Neuronal stem cell (in vitro differentiated cells): ENCODE results near the gene CDC42EP1.
"Not testable (repeated sequence)": the region's sequence is repeated elsewhere in the genome, so short reads cannot be mapped to it uniquely, and the experiment has no call there.

Experiments used
- DNase-seq: peaks from one replicate; pipeline ENCODE4 v3.0.0-alpha.2; 2013; ENCODE audit warnings: low spot score
- H2AFZ ChIP-seq: one replicate; pipeline ENCODE4 v1.6.1; 2013; ENCODE audit warnings: mild to moderate bottlenecking, low read length, inconsistent platforms
- H2AK5ac ChIP-seq: 2 replicates; pipeline ENCODE4 v1.6.1; 2013; ENCODE audit warnings: low read depth, mild to moderate bottlenecking, inconsistent platforms, low read length, moderate library complexity, mixed read lengths
- H2BK120ac ChIP-seq: 2 replicates; pipeline ENCODE4 v1.6.1; 2013; ENCODE audit warnings: low read depth, mild to moderate bottlenecking, inconsistent platforms, low read length, moderate library complexity, mixed read lengths
- H2BK12ac ChIP-seq: one replicate; pipeline ENCODE4 v1.6.1; 2013; ENCODE audit warnings: low read length, inconsistent platforms
- H2BK15ac ChIP-seq: 2 replicates; pipeline ENCODE4 v1.6.1; 2013; ENCODE audit warnings: mild to moderate bottlenecking, low read length, inconsistent platforms, mixed read lengths
- H2BK5ac ChIP-seq: one replicate; pipeline ENCODE4 v1.6.1; 2013; ENCODE audit warnings: inconsistent platforms, mild to moderate bottlenecking, low read length, moderate library complexity
- H3K14ac ChIP-seq: one replicate; pipeline ENCODE4 v1.6.1; 2013; ENCODE audit warnings: low read length, inconsistent platforms
- H3K18ac ChIP-seq: 2 replicates; pipeline ENCODE4 v1.6.1; 2013; ENCODE audit warnings: low read length, inconsistent platforms
- H3K23ac ChIP-seq: 2 replicates; pipeline ENCODE4 v1.6.1; 2013; ENCODE audit warnings: low read depth, mild to moderate bottlenecking, mixed read lengths, low read length, inconsistent platforms; ENCODE audit not compliant: poor library complexity
- H3K27ac ChIP-seq: replicated peaks from 3 replicates; pipeline ENCODE4 v1.5.1; 2013; ENCODE audit warnings: low read length, inconsistent platforms
- H3K27me3 ChIP-seq, 3 experiments: 2 replicates each; pipeline ENCODE4 v1.6.1; 2013; ENCODE audit warnings: low read length in 3 of 3, mild to moderate bottlenecking in 2 of 3, inconsistent platforms in 1 of 3, low read depth in 1 of 3, mixed read lengths in 1 of 3, moderate library complexity in 1 of 3; ENCODE audit not compliant: control insufficient read depth in 3 of 3, insufficient read depth in 3 of 3
- H3K36me3 ChIP-seq, 2 donors: replicated peaks in 1 of 2; 2 replicates each; pipeline ENCODE4 v1.6.1; 2013; ENCODE audit warnings: low read length in 2 of 2; ENCODE audit not compliant: control insufficient read depth in 2 of 2, insufficient read depth in 2 of 2
- H3K4ac ChIP-seq: 2 replicates; pipeline ENCODE4 v1.6.1; 2013; ENCODE audit warnings: inconsistent platforms, mild to moderate bottlenecking, low read length, moderate library complexity
- H3K4me1 ChIP-seq, 2 donors: 1 replicate in 1 of 2; 2 replicates in 1 of 2; pipeline ENCODE4 v1.6.1; 2013; ENCODE audit warnings: low read length in 2 of 2, low read depth in 1 of 2; ENCODE audit not compliant: control insufficient read depth in 2 of 2, insufficient read depth in 1 of 2
- H3K4me2 ChIP-seq: one replicate; pipeline ENCODE4 v1.6.1; 2013; ENCODE audit warnings: mild to moderate bottlenecking, low read length, inconsistent platforms; ENCODE audit not compliant: insufficient read depth, poor library complexity, severe bottlenecking
- H3K4me3 ChIP-seq, 2 donors: 2 replicates each; pipeline ENCODE4 v1.5.1; 2013; ENCODE audit warnings: low read length in 2 of 2, mild to moderate bottlenecking in 2 of 2, inconsistent platforms in 1 of 2, moderate library complexity in 1 of 2
- H3K79me1 ChIP-seq: one replicate; pipeline ENCODE4 v1.6.1; 2013; ENCODE audit warnings: low read depth, mild to moderate bottlenecking, inconsistent platforms, low read length, moderate library complexity
- H3K9ac ChIP-seq: one replicate; pipeline ENCODE4 v1.6.1; 2013; ENCODE audit warnings: mild to moderate bottlenecking, low read depth, low read length, inconsistent platforms; ENCODE audit not compliant: poor library complexity
- H3K9me3 ChIP-seq, 2 donors: replicated peaks in 1 of 2; 2 replicates each; pipeline versions ENCODE3 to v1.6.1; 2013; ENCODE audit warnings: low read length in 2 of 2, mild to moderate bottlenecking in 2 of 2, inconsistent platforms in 1 of 2, low read depth in 1 of 2, mixed read lengths in 1 of 2, moderate library complexity in 1 of 2; ENCODE audit not compliant: control insufficient read depth in 2 of 2, insufficient read depth in 1 of 2
- H4K8ac ChIP-seq: one replicate; pipeline ENCODE4 v1.6.1; 2013; ENCODE audit warnings: low read depth, mild to moderate bottlenecking, inconsistent platforms, low read length, moderate library complexity
- H4K91ac ChIP-seq: one replicate; pipeline ENCODE4 v1.6.1; 2013; ENCODE audit warnings: low read length, low read depth, mild to moderate bottlenecking, inconsistent platforms; ENCODE audit not compliant: poor library complexity
- WGBS, 2 donors: extraction: QIAGEN DNeasy Blood & Tissue Kit; methylation state at CpG; one replicate each; pipeline ENCODE4 v1.1.7; 2013; ENCODE audit warnings: missing lambda C conversion rate in 2 of 2, mixed read lengths in 1 of 2; ENCODE audit not compliant: insufficient read length in 2 of 2, insufficient replicate concordance in 1 of 2; ENCODE audit errors: extremely low coverage in 2 of 2; 5-methylcytosine and 5-hydroxymethylcytosine counted together

Gene CDC42EP1

GRCh38 chr22:37546437-37547250, 13.6 kb upstream of the CDC42EP1 start:
- no CpG with 5 or more reads among the region's 21 CpGs for WGBS, 2 donors
- Histone ChIP-seq H3K36me3 (no peaks in the 10 kb centered on the region), H2AFZ (peak overlapping the region; percentile 92), H2BK5ac (peak overlapping the region; percentile 73), H2BK120ac (peak overlapping the region; percentile 58), H2BK15ac (peak overlapping the region; percentile 75), H3K4me3 (peak overlapping the region in 1 of 2 donors; percentile 43), H3K9ac (no peak overlapping the region), H3K4me2 (peak overlapping the region; percentile 72), H3K18ac (peak overlapping the region; percentile 84), H3K9me3 (no peaks in the 10 kb centered on the region), H3K4ac (no peak overlapping the region), H3K23ac (no peak overlapping the region), H2BK12ac (peak overlapping the region; percentile 33), H4K8ac (no peak overlapping the region), H3K4me1 (peaks cover 26 to 30% of the 10 kb centered on the region in 2 donors), H3K14ac (no peak overlapping the region), H4K91ac (no peak overlapping the region), H3K27me3 (no peaks in the 10 kb centered on the region), H3K79me1 (no peaks in the 10 kb centered on the region), H3K27ac (peak overlapping the region; percentile 94), H2AK5ac (peak overlapping the region; percentile 96)
- DNase-seq, result no peak

GRCh38 chr22:37547251-37547741, 13.0 kb upstream of the CDC42EP1 start:
- DNase-seq, result no peak
- H3K36me3 ChIP-seq, result no peaks in the 10 kb centered on the region
- no peak overlapping the region for H3K4ac ChIP-seq
- H3K27me3 ChIP-seq, result no peaks in the 10 kb centered on the region
- peak overlapping the region; percentile 68 for H2BK15ac ChIP-seq
- H3K27ac ChIP-seq, result peak overlapping the region; percentile 14
- WGBS, 2 donors, result no CpG with 5 or more reads among the region's 9 CpGs
- H2AK5ac ChIP-seq, result peak overlapping the region; percentile 96
- peak overlapping the region; percentile 37 for H2AFZ ChIP-seq
- H3K79me1 ChIP-seq, result no peaks in the 10 kb centered on the region
- no peak overlapping the region for H3K9ac ChIP-seq
- H4K8ac ChIP-seq, result no peak overlapping the region
- no peak overlapping the region for H3K4me3 ChIP-seq
- peak overlapping the region; percentile 58 for H2BK120ac ChIP-seq
- H3K4me1 ChIP-seq, result peaks cover 29 to 33% of the 10 kb centered on the region in 2 donors
- H3K4me2 ChIP-seq, result no peak overlapping the region
- no peaks in the 10 kb centered on the region for H3K9me3 ChIP-seq
- H3K23ac ChIP-seq, result no peak overlapping the region
- peak overlapping the region; percentile 29 for H3K18ac ChIP-seq
- peak overlapping the region; percentile 64 for H2BK12ac ChIP-seq
- H2BK5ac ChIP-seq, result peak overlapping the region; percentile 1
- H3K14ac ChIP-seq, result no peak overlapping the region
- no peak overlapping the region for H4K91ac ChIP-seq

GRCh38 chr22:37549704-37550059, 10.6 kb upstream of the CDC42EP1 start:
- H3K27me3 ChIP-seq, result no peaks in the 10 kb centered on the region
- no peak overlapping the region for H3K14ac ChIP-seq
- H3K9ac ChIP-seq, result no peak overlapping the region
- no peak overlapping the region for H2BK120ac ChIP-seq
- peaks cover 35 to 41% of the 10 kb centered on the region in 2 donors for H3K4me1 ChIP-seq
- H3K18ac ChIP-seq, result peak overlapping the region; percentile 87
- H2AFZ ChIP-seq, result peak overlapping the region; percentile 41
- no peak overlapping the region for H3K4me2 ChIP-seq
- H2BK12ac ChIP-seq, result peak overlapping the region; percentile 25
- H2BK15ac ChIP-seq, result peak overlapping the region; percentile 7
- H3K27ac ChIP-seq, result no peak overlapping the region
- no peaks in the 10 kb centered on the region for H3K9me3 ChIP-seq
- no peak overlapping the region for H2BK5ac ChIP-seq
- no peak overlapping the region for H4K8ac ChIP-seq
- H4K91ac ChIP-seq, result no peak overlapping the region
- no peak overlapping the region for H3K23ac ChIP-seq
- H2AK5ac ChIP-seq, result peak overlapping the region; percentile 73
- H3K4me3 ChIP-seq, result no peak overlapping the region
- no peak overlapping the region for H3K4ac ChIP-seq
- no CpG with 5 or more reads among the region's 5 CpGs for WGBS, 2 donors
- DNase-seq, result no peak
- no peaks in the 10 kb centered on the region for H3K36me3 ChIP-seq
- H3K79me1 ChIP-seq, result no peaks in the 10 kb centered on the region

GRCh38 chr22:37550921-37551320, 9.4 kb upstream of the CDC42EP1 start:
- not testable (repeated sequence) for H3K36me3 ChIP-seq, H3K9me3 ChIP-seq, H3K23ac ChIP-seq, H3K14ac ChIP-seq, H4K8ac ChIP-seq, H3K9ac ChIP-seq, DNase-seq, H2AFZ ChIP-seq, H4K91ac ChIP-seq, H3K27me3 ChIP-seq, H2BK12ac ChIP-seq, H3K4me2 ChIP-seq, H3K79me1 ChIP-seq, H3K4me3 ChIP-seq, H3K4ac ChIP-seq
- Histone ChIP-seq H3K18ac (peak overlapping the region; percentile 93), H3K4me1 (peaks cover 31 to 36% of the 10 kb centered on the region in 2 donors), H2BK120ac (peak overlapping the region; percentile 43), H2AK5ac (peak overlapping the region; percentile 77), H3K27ac (peak overlapping the region; percentile 95), H2BK15ac (peak overlapping the region; percentile 47), H2BK5ac (peak overlapping the region; percentile 76)
- WGBS, 2 donors, result no CpG with 5 or more reads among the region's 9 CpGs
